ENCODE results near the gene TNFAIP1. TPM values are rescaled to one million over a fixed set of nuclear protein-coding genes. Genes with fewer than 3 reads are reported as not detected.

The TNFAIP1 gene, protein sequence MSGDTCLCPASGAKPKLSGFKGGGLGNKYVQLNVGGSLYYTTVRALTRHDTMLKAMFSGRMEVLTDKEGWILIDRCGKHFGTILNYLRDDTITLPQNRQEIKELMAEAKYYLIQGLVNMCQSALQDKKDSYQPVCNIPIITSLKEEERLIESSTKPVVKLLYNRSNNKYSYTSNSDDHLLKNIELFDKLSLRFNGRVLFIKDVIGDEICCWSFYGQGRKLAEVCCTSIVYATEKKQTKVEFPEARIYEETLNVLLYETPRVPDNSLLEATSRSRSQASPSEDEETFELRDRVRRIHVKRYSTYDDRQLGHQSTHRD
- total RNA-seq, result 24.6 and 26.7 TPM in 2 replicates

DNA sequence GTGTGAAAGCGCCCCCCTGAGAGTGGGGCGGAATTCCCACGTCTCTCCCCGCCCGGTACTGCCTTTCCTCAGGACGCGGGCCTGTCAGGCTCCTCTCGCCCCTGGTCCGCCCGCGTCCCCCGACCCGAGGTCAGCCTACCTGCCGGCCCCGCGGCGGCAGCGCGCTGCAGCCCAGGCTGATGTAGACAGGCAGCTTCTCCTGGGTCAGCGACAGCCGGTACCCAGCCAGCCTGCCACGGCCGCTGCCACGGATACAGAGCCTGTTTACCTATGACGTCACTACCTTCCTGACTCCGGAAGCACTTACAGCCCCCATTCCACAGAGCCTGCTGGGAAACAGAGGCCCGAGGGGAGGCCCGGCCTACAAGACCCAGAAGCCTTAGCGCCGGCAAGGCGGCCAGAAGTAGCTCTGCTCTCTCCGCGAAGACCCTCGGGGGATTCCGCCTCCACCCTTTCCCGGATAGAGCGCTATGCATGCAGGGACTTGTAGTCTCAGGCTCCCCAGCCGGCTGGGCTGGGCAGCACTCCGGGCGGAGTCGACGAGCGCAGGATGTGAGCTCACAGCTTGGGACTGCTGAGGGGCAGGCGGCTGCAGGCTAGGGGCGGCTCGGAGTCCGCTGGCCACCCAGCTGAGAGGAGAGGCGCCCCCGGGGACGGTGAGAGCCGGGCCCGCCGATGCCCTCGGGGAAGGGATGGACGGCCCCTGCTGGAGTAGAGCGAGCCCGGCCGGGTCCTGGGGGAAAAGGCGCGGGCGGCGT, at the start of gene TNFAIP1, which contains the start of gene IFT20:
Gene TNFAIP1 (plus strand): TSS at position 561 of the 758 bp plus-strand sequence. CDS start 3,761 bp downstream, outside the sequence.
Gene IFT20 (minus strand): TSS at position 272 of the 758 bp plus-strand sequence. CDS start 3,487 bp downstream, outside the sequence.

DNA sequence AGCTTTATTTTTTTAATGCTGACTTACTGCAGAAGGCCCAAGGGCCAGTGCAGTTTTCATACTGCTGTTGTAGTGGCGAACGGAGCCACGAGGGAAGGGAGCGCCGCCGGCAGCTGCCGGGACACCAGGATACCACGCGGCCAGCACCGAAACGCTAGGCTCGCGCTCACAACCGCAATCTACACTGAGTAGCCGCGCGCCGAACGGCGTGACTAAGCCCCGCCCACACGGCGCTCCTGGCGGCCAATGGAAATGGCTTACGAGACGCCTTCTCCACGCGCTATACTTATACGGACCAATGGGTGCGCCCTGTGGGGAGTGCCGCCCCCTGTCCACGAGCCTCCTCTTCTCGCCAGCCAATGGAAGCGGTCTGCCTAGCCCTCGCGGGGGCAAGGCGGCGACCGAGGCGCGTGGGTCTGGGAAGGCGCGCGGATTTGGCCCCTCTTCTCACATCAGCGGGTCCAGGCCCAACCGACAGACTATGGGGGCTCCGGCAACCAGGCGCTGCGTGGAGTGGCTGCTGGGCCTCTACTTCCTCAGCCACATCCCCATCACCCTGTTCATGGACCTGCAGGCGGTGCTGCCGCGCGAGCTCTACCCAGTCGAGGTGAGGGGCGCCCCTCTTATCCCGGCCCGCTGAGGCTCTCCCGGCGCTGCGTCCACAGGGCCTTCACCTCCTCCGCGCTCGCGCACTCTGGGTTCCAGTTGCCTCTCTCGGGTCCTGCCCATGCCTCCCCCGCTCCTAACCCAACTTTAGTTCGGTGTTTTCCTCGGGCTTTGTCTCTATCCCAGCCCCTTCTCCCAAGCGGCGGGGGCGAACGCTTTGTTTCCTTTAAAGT, 16.6 kb upstream of the TNFAIP1 start, which contains the start of gene TMEM97:
Gene TMEM97 (plus strand): TSS at position 442 of the 839 bp plus-strand sequence. CDS start 40 bp downstream, at position 482.

DNA sequence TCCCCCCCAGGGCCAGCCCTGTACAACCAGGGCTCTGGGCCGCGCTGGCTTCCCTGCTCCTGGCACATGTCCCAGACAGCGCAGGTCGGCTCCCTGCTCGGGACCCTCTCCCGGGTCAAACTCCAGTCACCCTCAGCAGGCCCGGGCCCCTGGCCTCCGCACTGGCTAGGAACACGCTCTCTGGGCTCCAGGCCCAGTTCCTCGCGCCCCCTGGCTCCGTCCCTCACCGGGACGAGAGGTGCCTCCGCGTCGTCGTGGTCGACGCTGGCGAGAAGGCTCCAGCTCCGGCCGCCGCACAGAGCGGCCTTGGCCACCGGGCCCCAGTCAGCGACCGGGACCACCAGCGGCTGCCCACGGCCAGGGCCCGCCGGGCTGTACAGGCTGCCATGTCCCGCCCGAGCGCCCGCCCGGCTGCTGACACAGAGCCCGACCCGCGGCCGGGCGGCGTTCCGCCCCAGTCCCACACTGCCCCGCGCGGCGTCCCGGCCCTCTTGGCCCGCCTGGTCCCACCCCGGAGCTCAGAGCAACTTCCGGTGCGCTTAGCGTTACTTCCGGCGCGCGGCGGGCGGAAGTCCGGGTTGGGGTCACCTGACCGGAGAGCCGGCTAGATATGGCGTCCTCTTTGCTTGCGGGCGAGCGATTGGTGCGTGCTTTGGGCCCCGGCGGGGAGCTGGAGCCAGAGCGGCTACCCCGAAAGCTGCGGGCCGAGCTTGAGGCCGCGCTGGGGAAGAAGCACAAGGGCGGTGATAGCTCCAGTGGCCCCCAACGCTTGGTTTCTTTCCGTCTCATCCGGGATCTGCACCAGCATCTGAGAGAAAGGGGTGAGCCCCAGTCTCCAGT, 21.7 kb downstream of the TNFAIP1 start, which contains the start of gene POLDIP2:
Gene POLDIP2 (minus strand): TSS at position 467 of the 840 bp plus-strand sequence. CDS start 79 bp downstream, at position 388.

DNA sequence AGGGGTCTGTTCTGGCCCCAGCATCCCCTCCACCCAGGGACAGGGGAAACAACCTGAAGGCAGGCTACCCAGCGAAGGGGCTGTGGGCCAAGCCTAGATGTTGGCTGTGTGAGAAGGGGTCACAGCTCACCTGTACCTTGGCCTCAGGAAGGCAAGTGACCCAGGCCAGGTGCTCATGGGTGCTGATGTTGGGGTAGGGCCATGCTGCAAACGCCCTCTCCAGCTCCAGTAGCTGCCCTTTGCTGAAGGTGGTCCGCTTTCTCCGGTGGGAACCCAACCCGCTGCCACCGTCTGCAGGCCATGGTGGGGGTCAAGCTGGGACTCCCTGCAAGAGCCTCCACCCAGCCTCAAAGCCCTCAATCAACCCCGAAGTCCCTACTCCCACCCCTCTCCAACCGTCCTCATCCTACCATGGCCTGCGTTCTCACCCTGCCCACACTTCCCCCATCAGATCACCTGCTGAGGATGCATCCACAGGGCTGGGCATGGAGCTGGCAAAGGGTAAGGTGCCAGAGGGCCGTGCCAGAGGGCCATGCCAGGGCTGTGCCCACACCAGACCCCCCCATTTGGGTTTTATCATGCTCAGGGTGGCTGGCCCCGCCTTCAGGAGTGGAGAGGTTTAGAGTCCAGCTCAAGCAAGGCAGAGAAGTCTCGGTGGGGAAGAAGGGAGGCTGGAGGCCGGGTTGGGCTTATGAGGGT, 29.3 kb downstream of the TNFAIP1 start, which contains the start of gene SEBOX:
Gene SEBOX (minus strand): TSS at position 535 of the 699 bp plus-strand sequence. CDS start 48 bp downstream, at position 487.

DNA sequence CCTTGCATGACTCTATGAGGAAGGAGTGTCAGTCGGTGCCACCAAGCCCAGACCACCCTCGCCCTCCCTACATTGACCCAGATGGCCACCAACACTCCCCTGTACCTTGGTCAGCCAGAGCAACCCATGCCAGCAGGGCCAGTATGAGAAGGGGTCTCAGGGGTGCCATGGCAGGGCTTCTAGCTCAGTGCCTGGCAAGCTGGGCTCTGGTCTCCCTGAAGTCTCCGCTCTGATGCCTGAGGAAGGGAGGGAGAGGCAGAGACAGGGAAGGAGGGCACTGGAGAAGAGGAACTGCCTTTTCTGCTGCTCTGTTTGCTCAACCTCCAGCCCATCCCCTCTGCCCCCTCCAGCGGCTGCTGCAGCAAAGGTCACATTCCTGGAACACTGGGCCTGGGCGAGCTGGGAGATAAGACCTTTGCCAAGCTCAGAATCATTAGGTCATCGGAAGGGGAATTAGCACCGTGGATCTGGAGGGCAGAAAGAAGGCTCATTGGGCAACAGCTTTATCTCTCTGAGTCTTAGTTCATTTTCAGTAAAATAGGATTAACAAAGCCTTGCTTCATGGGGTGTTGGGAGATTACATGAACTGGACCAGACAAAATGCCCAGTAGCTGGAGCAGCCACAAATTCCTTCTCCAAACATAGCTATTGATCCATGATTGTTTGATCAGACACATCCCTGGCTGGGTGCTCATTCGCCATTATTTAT, 34.6 kb downstream of the TNFAIP1 start, which contains the start of gene VTN:
Gene VTN (minus strand): TSS at position 273 of the 709 bp plus-strand sequence. CDS start 104 bp downstream, at position 169.

DNA sequence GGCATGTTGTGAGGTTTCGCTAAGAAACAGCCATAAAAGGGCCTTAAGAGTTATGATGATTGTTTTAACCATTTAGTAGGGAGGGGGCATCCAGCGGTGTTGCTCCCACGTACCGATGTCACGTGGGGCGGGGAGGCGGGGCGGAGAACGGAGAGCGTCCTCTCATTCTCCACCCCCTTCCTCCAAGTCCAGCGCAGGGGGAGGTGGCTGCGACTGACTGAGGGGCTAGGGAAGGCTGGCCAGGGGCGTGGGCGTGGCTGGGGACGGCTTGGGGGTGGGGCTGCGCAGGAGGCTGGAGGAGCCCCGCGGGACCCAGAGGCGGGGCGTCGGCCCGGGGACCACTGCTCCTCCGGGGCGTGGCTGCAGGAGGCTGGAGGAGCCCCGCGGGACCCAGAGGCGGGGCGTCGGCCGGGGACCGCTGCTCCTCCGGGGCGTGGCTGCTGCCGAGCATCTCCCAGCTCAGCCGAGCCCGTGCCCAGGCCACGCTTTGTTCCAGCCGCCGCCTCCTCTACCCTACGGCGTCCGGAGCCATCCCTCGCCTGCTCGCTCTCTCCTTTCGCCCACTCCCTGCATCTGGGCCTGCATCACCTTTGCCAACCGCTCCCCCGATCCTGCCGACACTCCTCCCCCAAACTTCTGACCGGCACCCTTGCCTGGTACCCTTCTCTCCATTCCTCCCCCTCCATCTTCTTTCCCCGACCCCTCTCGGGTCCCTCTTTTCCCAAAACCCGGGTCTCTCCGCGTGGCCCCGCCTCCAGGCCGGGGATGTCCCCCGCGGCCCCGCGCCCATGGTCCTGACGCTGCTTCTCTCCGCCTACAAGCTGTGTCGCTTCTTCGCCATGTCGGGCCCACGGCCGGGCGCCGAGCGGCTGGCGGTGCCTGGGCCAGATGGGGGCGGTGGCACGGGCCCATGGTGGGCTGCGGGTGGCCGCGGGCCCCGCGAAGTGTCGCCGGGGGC, 36.0 kb downstream of the TNFAIP1 start, which contains the start of gene SARM1:
Gene SARM1 (plus strand): TSS at position 450 of the 958 bp plus-strand sequence. CDS start 339 bp downstream, at position 789.

Other genes with a start within 250 kb of the TNFAIP1 start
- gene TMEM97, start 16.6 kb upstream of the TNFAIP1 start, total RNA-seq, result 25.1 and 31.3 TPM in 2 replicates
- gene IFT20, start 289 bp upstream of the TNFAIP1 start, total RNA-seq, result 73.0 and 75.2 TPM in 2 replicates
- gene POLDIP2, start 21.8 kb downstream of the TNFAIP1 start, total RNA-seq, result 76.9 and 80.8 TPM in 2 replicates
- not detected in 2 replicates for gene SEBOX, start 29.4 kb downstream of the TNFAIP1 start, total RNA-seq
- gene VTN, start 34.5 kb downstream of the TNFAIP1 start, total RNA-seq, result 13.4 and 19.1 TPM in 2 replicates
- 6.5 and 10.5 TPM in 2 replicates for gene SARM1, start 35.9 kb downstream of the TNFAIP1 start, total RNA-seq
- gene SLC46A1, start 70.5 kb downstream of the TNFAIP1 start, total RNA-seq, result 5.1 and 7.0 TPM in 2 replicates
- not detected in 2 replicates for gene SLC13A2, start 137.9 kb downstream of the TNFAIP1 start, total RNA-seq
- gene FOXN1, start 170.6 kb downstream of the TNFAIP1 start, total RNA-seq, result not detected in 2 replicates
- gene UNC119, start 216.9 kb downstream of the TNFAIP1 start, total RNA-seq, result 24.7 and 33.0 TPM in 2 replicates
- gene PIGS, start 235.8 kb downstream of the TNFAIP1 start, total RNA-seq, result 47.4 and 48.5 TPM in 2 replicates
- gene ALDOC, start 241.1 kb downstream of the TNFAIP1 start, total RNA-seq, result 121 and 159 TPM in 2 replicates